Testis (tissue), 2 donors: ENCODE measurements around the gene KIDINS220.

Experiments
- CTCF ChIP-seq, 3 experiments: fragments of 450-650 bp in 2 of 3; fragments of 200-600 bp in 1 of 3; sonication (generic) in 1 of 3; IDR thresholded peaks; one replicate each; pipeline ENCODE4 v1.5.1; 2016 to 2019; ENCODE audit warnings: antibody characterized with exemption in 3 of 3, mild to moderate bottlenecking in 2 of 3, moderate library complexity in 1 of 3
- POLR2A ChIP-seq: fragments of 450-650 bp; IDR thresholded peaks from one replicate; pipeline ENCODE4 v1.6.1; 2017; ENCODE audit warnings: antibody characterized with exemption, mild to moderate bottlenecking, moderate library complexity

- no peak for TF ChIP-seq CTCF (IDR thresholded peaks at IDR 0.05)
- TF ChIP-seq POLR2A: no peak
These were observed 42.2 kb downstream of the KIDINS220 start for GRCh38 chr2:8794923-8795825.
